NB4 (cell line): ENCODE measurements around the gene MAN1A1.

Experiments
- CTCF ChIP-seq: IDR thresholded peaks from one replicate; pipeline ENCODE4 v1.5.1; 2012; ENCODE audit warnings: low read depth, low read length
- POLR2A ChIP-seq: IDR thresholded peaks from 2 replicates; pipeline ENCODE4 v1.6.1; 2011; ENCODE audit warnings: mild to moderate bottlenecking; ENCODE audit not compliant: insufficient read length; ENCODE audit errors: extremely low read depth

- TF ChIP-seq CTCF (no peak), POLR2A (no peak)
Observed at GRCh38 chr6:119311514-119312142, 37.9 kb downstream of the MAN1A1 start.
